Measurements from ENCODE around the gene ZNF25. TPM values are rescaled to one million over a fixed set of nuclear protein-coding genes. Genes with fewer than 3 reads are reported as not detected.
"Not testable (repeated sequence)": the region's sequence is repeated elsewhere in the genome, so short reads cannot be mapped to it uniquely, and the experiment has no call there.

ZNF25 gene
- total and polyA plus RNA-seq, 2 experiments from 2014 or later: 0.23 to 0.76 TPM

DNA sequence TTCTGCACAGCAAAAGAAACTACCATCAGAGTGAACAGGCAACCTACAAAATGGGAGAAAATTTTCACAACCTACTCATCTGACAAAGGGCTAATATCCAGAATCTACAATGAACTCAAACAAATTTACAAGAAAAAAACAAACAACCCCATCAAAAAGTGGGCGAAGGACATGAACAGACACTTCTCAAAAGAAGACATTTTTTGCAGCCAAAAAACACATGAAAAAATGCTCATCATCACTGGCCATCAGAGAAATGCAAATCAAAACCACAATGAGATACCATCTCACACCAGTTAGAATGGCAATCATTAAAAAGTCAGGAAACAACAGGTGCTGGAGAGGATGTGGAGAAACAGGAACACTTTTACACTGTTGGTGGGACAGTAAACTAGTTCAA, 24.0 kb upstream of the ZNF25 start:
- not testable (repeated sequence) for H3K36me3 Mint-ChIP-seq (ENCODE audit: low read depth); H2AFZ ChIP-seq; H3K27ac Mint-ChIP-seq; DNase-seq (ENCODE audit: low spot score); ATAC-seq; H3K4me3 Mint-ChIP-seq; H3K36me3 ChIP-seq (ENCODE audit: insufficient read depth); H3K79me2 ChIP-seq (replicated peaks; ENCODE audit: insufficient read depth); H3K4me1 ChIP-seq (ENCODE audit: insufficient read depth); H3K27ac ChIP-seq (ENCODE audit: low read depth); H3K4me3 ChIP-seq; H4K20me1 ChIP-seq (replicated peaks; ENCODE audit: insufficient read depth); H3F3A ChIP-seq (replicated peaks; ENCODE audit: low read depth); H3K27me3 ChIP-seq (ENCODE audit: insufficient read depth); H3K9me2 ChIP-seq (ENCODE audit: insufficient read depth); H3K4me2 ChIP-seq; H3K4me1 Mint-ChIP-seq; H3K27me3 Mint-ChIP-seq (ENCODE audit: insufficient read depth, low read depth, poor library complexity)
- H3K9me3 Mint-ChIP-seq: peaks cover 61% of the 10 kb centered on the region

DNA sequence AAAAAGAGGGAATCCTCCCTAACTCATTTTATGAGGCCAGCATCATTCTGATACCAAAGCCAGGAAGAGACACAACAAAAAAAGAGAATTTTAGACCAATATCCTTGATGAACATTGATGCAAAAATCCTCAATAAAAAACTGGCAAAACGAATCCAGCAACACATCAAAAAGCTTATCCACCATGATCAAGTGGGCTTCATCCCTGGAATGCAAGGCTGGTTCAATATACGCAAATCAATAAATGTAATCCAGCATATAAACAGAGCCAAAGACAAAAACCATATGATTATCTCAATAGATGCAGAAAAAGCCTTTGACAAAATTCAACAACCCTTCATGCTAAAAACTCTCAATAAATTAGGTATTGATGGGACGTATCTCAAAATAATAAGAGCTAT, 22.5 kb upstream of the ZNF25 start:
- not testable (repeated sequence) for H4K20me1 ChIP-seq (replicated peaks; ENCODE audit: insufficient read depth); H3K4me3 Mint-ChIP-seq; H3K79me2 ChIP-seq (replicated peaks; ENCODE audit: insufficient read depth); H3K9me2 ChIP-seq (ENCODE audit: insufficient read depth); H3K4me3 ChIP-seq; H3K4me2 ChIP-seq; H3K4me1 ChIP-seq (ENCODE audit: insufficient read depth); H3K36me3 ChIP-seq (ENCODE audit: insufficient read depth); H3K4me1 Mint-ChIP-seq; H3F3A ChIP-seq (replicated peaks; ENCODE audit: low read depth); H3K36me3 Mint-ChIP-seq (ENCODE audit: low read depth); H3K27me3 Mint-ChIP-seq (ENCODE audit: insufficient read depth, low read depth, poor library complexity); DNase-seq (ENCODE audit: low spot score); H3K27ac ChIP-seq (ENCODE audit: low read depth); ATAC-seq; H3K27me3 ChIP-seq (ENCODE audit: insufficient read depth); H3K27ac Mint-ChIP-seq; H2AFZ ChIP-seq
- H3K9me3 Mint-ChIP-seq: peaks cover 63% of the 10 kb centered on the region

DNA sequence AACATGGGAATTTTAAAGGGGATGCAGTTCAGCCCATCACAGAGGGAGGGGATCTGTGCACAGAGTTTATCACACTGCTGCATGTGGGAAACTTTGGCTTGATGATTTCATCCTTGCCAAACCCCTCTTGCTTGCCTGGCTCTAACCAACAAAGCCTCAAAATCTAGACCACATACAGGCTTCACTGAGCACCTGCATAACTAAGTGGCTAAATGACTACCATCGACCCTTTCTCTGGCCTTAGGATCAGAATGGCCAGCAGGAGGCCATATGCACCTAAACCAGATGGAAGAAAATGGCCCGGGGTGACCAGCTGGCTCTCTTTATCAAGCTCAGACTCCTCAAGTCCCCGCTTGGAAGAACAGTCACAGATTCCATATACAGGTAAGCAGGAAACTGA, 15.6 kb upstream of the ZNF25 start:
- peaks cover 90% of the 10 kb centered on the region for H3K9me3 Mint-ChIP-seq
- H3K4me2 ChIP-seq: no peak overlapping the region
- no peak overlapping the region for H3K4me3 Mint-ChIP-seq
- peaks cover 2% of the 10 kb centered on the region for H3K27me3 Mint-ChIP-seq (ENCODE audit: insufficient read depth, low read depth, poor library complexity)
- ATAC-seq: no peak
- no peak overlapping the region for H2AFZ ChIP-seq
- no peaks in the 10 kb centered on the region for H3K4me1 ChIP-seq (ENCODE audit: insufficient read depth)
- no peak overlapping the region for H3K4me3 ChIP-seq
- peaks cover 3% of the 10 kb centered on the region; the same call in 1 of the 2 replicates for H3K36me3 ChIP-seq (ENCODE audit: insufficient read depth)
- no peak overlapping the region for H3K27ac Mint-ChIP-seq
- peaks cover 14% of the 10 kb centered on the region for H3K36me3 Mint-ChIP-seq (ENCODE audit: low read depth)
- H3K9me2 ChIP-seq (ENCODE audit: insufficient read depth): no peaks in the 10 kb centered on the region
- H3K27me3 ChIP-seq (ENCODE audit: insufficient read depth): no peaks in the 10 kb centered on the region
- no peaks in the 10 kb centered on the region for H3F3A ChIP-seq (replicated peaks; ENCODE audit: low read depth)
- no peak overlapping the region for H3K27ac ChIP-seq (ENCODE audit: low read depth)
- H3K4me1 Mint-ChIP-seq: no peaks in the 10 kb centered on the region
- DNase-seq (ENCODE audit: low spot score): no peak
- H4K20me1 ChIP-seq (replicated peaks; ENCODE audit: insufficient read depth): no peaks in the 10 kb centered on the region
- no peaks in the 10 kb centered on the region for H3K79me2 ChIP-seq (replicated peaks; ENCODE audit: insufficient read depth)
- TF ChIP-seq, protein P1, sequence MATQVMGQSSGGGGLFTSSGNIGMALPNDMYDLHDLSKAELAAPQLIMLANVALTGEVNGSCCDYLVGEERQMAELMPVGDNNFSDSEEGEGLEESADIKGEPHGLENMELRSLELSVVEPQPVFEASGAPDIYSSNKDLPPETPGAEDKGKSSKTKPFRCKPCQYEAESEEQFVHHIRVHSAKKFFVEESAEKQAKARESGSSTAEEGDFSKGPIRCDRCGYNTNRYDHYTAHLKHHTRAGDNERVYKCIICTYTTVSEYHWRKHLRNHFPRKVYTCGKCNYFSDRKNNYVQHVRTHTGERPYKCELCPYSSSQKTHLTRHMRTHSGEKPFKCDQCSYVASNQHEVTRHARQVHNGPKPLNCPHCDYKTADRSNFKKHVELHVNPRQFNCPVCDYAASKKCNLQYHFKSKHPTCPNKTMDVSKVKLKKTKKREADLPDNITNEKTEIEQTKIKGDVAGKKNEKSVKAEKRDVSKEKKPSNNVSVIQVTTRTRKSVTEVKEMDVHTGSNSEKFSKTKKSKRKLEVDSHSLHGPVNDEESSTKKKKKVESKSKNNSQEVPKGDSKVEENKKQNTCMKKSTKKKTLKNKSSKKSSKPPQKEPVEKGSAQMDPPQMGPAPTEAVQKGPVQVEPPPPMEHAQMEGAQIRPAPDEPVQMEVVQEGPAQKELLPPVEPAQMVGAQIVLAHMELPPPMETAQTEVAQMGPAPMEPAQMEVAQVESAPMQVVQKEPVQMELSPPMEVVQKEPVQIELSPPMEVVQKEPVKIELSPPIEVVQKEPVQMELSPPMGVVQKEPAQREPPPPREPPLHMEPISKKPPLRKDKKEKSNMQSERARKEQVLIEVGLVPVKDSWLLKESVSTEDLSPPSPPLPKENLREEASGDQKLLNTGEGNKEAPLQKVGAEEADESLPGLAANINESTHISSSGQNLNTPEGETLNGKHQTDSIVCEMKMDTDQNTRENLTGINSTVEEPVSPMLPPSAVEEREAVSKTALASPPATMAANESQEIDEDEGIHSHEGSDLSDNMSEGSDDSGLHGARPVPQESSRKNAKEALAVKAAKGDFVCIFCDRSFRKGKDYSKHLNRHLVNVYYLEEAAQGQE (IDR thresholded peaks at IDR 0.05; ENCODE audit: unreplicated experiment): no peak
- TF ChIP-seq JUNB (IDR thresholded peaks at IDR 0.05; ENCODE audit: unreplicated experiment) (no peak), POLR2AphosphoS5 (IDR thresholded peaks at IDR 0.05; ENCODE audit: low read depth) (no peak)
- TF ChIP-seq, protein P2, sequence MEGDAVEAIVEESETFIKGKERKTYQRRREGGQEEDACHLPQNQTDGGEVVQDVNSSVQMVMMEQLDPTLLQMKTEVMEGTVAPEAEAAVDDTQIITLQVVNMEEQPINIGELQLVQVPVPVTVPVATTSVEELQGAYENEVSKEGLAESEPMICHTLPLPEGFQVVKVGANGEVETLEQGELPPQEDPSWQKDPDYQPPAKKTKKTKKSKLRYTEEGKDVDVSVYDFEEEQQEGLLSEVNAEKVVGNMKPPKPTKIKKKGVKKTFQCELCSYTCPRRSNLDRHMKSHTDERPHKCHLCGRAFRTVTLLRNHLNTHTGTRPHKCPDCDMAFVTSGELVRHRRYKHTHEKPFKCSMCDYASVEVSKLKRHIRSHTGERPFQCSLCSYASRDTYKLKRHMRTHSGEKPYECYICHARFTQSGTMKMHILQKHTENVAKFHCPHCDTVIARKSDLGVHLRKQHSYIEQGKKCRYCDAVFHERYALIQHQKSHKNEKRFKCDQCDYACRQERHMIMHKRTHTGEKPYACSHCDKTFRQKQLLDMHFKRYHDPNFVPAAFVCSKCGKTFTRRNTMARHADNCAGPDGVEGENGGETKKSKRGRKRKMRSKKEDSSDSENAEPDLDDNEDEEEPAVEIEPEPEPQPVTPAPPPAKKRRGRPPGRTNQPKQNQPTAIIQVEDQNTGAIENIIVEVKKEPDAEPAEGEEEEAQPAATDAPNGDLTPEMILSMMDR (conservative IDR thresholded peaks at IDR 0.05; ENCODE audit: low read depth in 2 of 2): no peak
- TF ChIP-seq, protein P3, sequence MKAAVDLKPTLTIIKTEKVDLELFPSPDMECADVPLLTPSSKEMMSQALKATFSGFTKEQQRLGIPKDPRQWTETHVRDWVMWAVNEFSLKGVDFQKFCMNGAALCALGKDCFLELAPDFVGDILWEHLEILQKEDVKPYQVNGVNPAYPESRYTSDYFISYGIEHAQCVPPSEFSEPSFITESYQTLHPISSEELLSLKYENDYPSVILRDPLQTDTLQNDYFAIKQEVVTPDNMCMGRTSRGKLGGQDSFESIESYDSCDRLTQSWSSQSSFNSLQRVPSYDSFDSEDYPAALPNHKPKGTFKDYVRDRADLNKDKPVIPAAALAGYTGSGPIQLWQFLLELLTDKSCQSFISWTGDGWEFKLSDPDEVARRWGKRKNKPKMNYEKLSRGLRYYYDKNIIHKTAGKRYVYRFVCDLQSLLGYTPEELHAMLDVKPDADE (IDR thresholded peaks at IDR 0.05): no peak

All from GM23338 (cell line).